ENCODE measurements around the gene DSCAML1.

Gene DSCAML1

DNA sequence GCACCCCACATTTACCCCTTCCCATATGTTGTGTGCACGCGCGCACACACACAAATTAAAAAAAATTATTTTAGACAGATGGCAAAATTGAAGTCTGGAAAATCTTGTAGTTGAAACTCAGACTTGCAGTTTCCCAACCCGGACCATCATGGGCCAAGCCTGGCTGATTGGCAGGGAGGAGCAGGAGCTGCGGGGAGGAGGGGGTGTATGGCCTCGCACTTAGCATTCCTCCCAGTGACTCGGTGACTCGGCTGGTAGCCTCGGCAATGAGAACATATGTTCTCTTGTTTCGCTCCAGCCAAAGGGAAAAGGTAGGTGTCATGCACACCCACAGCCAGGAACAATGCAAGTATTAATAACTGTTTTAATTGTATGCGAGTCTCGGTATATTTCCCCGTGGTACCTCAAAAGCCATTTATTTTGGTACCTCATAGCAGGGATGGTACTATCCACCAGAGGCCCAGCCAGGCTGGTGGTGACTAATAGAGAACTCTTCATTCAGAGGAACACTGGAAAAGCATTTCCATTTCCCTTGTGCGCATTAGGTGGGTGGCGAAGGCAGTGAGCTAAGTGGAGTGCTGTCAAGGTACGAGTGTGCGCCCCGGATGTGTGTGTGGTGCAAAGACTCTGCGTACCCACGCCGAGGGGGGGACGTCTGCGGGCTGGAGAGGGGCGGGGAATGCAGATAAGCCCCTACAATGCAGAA, 92.5 kb downstream of the DSCAML1 start:
- Mint-ChIP-seq H3K27me3 (peaks cover 32% of the 10 kb centered on the region), H3K36me3 (no peaks in the 10 kb centered on the region)

DNA sequence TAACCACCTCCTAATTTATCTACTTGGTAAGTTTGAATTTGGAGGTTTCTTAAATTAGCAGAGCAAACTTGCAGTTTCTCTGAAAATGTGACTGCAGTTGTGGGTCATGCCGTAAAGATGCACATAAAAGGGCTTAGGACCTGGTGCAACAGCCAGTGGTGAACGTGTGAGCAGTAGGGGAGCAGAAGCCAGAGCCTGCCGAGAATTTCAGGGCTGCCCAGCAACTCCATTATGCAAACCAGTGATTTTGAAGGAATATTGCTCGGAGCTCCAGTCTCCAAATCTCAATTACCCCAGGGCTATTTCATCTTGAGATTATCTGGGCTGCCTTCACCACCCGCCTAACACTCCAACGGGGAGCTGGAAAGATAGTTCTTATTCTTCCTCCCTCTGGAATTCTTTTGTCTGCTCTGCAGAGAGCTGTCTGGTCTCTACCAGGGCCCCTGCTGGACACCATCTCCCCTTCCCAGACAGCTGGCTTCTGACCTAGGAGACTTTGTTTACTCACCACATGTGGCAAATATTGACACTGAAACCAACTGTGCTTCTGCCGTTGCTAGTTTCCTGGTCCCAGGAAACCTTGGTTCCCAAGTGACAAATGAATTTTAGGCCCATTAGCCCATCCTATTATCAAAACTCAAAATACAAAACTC, 93.9 kb downstream of the DSCAML1 start:
- no peaks in the 10 kb centered on the region for H3K9me3 Mint-ChIP-seq
- no peaks in the 10 kb centered on the region for H3K36me3 Mint-ChIP-seq
- no peak overlapping the region for H3K27ac Mint-ChIP-seq
- H3K4me3 Mint-ChIP-seq = no peak overlapping the region
- H3K27me3 Mint-ChIP-seq = peaks cover 40% of the 10 kb centered on the region
- ATAC-seq = no peak
- H3K4me1 Mint-ChIP-seq = no peaks in the 10 kb centered on the region

More for the DNA sequence above, 92.5 kb downstream of the DSCAML1 start:
- Mint-ChIP-seq H3K9me3 (no peaks in the 10 kb centered on the region), H3K4me1 (no peaks in the 10 kb centered on the region), H3K4me3 (no peak overlapping the region), H3K27ac (no peak overlapping the region)
- no peak for ATAC-seq

DNA sequence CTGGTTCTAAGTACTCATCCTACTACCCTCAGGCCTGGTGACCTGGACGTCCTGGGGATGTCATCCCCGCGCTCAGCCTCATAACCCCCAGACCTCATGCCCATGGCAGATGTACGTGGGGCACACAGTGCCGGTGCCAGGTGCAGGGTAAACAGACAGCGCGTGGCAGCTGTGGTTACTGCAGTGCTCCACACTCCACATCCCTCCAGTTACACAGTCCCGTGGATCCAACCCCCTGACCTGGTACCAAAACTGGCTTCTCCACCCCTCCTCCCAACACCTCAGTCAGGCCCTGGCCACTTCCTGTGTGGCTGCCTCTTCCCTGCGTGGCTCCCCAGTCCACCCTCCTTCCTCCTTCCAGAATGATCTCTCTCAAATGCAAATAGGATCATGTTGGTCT, 95.2 kb downstream of the DSCAML1 start:
- Mint-ChIP-seq H3K27me3 (peaks cover 40% of the 10 kb centered on the region), H3K27ac (no peak overlapping the region), H3K9me3 (no peaks in the 10 kb centered on the region), H3K36me3 (no peaks in the 10 kb centered on the region), H3K4me1 (no peaks in the 10 kb centered on the region), H3K4me3 (no peak overlapping the region)
- no peak for ATAC-seq

DNA sequence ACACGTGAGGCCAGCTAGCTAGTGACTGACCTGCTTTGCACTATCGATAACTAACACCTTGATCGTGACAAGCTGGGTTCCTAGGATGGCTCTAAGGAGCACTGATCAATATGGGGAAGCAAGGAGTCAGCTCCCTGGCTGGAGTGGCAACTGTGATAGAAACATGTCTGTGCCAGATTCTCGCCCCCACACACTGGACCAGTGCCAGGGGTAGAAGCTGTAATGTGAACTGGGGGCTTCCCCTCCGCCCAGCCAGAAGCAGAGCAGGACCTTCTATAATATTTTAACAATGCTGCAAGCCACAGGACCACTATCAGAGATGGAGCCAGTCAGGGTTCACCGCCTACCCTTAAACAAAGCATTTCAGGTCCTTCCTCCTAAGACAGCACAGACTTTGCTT, 96.5 kb downstream of the DSCAML1 start:
- Mint-ChIP-seq H3K36me3 (no peaks in the 10 kb centered on the region), H3K27ac (no peak overlapping the region), H3K27me3 (peaks cover 40% of the 10 kb centered on the region), H3K9me3 (no peaks in the 10 kb centered on the region), H3K4me3 (no peak overlapping the region), H3K4me1 (no peaks in the 10 kb centered on the region)
- no peak for ATAC-seq

DNA sequence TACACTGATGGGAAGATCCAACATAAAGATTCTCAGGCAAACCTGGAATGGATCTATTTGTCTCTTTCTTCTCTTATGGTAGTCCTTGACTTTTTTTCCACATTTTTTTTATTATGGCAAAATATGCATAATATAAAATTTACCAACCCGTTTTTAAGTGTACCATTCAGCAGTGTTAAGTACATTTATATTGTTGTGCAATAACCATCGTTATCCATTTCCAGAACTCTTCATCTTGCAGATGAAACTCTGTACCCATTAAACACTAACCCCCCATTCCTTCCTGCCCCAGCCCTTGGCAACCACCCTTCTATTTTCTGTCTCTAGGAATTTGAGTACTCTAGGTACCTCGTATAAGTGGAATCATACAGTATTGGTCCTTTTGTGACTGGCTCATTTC, 99.7 kb downstream of the DSCAML1 start:
- peaks cover 18% of the 10 kb centered on the region for H3K27me3 Mint-ChIP-seq
- no peaks in the 10 kb centered on the region for H3K4me1 Mint-ChIP-seq
- no peaks in the 10 kb centered on the region for H3K36me3 Mint-ChIP-seq
- ATAC-seq = no peak
- no peaks in the 10 kb centered on the region for H3K9me3 Mint-ChIP-seq
- no peak overlapping the region for H3K27ac Mint-ChIP-seq
- H3K4me3 Mint-ChIP-seq = no peak overlapping the region

DNA sequence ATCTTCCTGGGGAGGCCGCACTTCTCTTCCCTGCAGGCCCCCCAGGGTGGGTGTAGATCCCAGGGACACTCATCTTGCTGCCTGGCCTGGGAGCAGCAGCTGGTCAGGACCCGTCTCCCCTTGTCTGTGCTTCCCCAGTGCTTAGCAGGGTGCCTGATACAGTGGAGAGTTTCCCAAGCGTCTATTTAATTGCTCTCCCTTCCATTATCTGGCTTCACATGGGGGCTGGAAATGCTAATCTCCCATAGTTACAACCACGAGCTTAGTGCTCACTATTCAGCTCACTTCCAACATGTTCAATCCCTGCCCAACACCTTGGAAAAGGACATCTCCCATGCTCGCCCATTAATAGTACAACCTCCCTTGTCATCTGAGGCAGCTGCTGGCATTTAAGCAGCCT, 100.5 kb downstream of the DSCAML1 start:
- Mint-ChIP-seq H3K36me3 (no peaks in the 10 kb centered on the region), H3K27me3 (peaks cover 10% of the 10 kb centered on the region), H3K27ac (no peak overlapping the region), H3K4me1 (no peaks in the 10 kb centered on the region), H3K4me3 (no peak overlapping the region), H3K9me3 (no peaks in the 10 kb centered on the region)
- ATAC-seq = no peak

DNA sequence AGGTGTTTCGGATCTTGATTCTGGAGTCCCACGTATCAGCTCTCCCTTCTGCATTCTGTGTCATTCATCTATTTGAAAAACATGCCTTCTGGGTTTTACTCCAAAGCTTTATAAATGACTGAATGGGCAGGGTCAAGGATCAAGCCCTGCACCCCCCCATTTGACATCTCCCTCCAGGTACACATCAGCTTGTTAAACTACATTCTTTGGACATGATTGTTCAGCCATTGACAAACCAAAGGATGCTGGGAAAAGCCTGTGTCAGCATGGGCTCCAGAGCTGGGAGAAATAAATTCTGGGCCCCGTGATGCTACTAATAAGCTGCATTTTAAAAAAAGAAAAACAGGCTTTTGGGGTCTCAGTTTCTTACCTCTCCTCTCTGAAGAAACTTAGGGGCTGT, 103.7 kb downstream of the DSCAML1 start:
- Mint-ChIP-seq H3K27ac (no peak overlapping the region), H3K4me1 (no peaks in the 10 kb centered on the region), H3K4me3 (no peak overlapping the region), H3K36me3 (no peaks in the 10 kb centered on the region), H3K9me3 (no peaks in the 10 kb centered on the region), H3K27me3 (peaks cover 8% of the 10 kb centered on the region)
- no peak for ATAC-seq

DNA sequence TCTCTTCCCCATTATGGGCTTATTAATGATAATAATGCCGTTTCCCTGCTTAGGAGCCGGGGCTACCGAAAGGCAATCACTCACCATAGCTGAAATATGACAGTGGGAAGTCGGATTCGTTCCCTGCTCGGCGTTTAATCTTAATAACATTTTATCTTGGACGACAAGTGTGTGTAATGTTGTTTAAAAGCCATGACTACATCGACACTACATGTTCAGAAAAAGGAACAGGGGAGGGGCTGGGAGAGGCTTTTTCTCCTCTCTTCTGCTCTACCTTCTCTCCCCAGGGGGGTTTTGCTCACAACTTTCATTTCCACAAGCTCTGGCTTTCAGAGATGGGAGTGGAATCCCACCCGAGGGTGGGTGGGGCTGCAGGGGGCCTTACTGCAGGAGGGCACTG, 105.5 kb downstream of the DSCAML1 start:
- no peaks in the 10 kb centered on the region for H3K9me3 Mint-ChIP-seq
- no peaks in the 10 kb centered on the region for H3K4me1 Mint-ChIP-seq
- no peak for ATAC-seq
- H3K4me3 Mint-ChIP-seq = no peak overlapping the region
- H3K27ac Mint-ChIP-seq = no peak overlapping the region
- H3K36me3 Mint-ChIP-seq = no peaks in the 10 kb centered on the region
- H3K27me3 Mint-ChIP-seq = peaks cover 26% of the 10 kb centered on the region

DNA sequence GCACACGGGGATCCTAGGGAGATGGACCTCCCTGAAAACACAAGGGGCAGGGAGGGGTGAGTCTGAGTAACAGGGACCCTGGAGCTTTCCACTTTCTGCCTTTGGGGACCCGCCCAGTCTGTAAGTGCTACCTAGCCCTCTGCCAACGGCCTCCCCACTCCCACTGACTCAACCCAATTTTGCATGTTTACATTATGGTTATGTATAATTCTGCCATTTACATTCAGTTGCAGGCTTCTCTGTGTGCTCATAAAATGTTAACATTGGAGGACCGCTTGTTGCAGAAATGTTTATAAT, 105.8 kb downstream of the DSCAML1 start:
- Mint-ChIP-seq H3K4me1 (no peaks in the 10 kb centered on the region), H3K27ac (no peak overlapping the region), H3K9me3 (no peaks in the 10 kb centered on the region), H3K27me3 (peaks cover 27% of the 10 kb centered on the region), H3K4me3 (no peak overlapping the region), H3K36me3 (no peaks in the 10 kb centered on the region)
- peak; percentile 7 for ATAC-seq

DNA sequence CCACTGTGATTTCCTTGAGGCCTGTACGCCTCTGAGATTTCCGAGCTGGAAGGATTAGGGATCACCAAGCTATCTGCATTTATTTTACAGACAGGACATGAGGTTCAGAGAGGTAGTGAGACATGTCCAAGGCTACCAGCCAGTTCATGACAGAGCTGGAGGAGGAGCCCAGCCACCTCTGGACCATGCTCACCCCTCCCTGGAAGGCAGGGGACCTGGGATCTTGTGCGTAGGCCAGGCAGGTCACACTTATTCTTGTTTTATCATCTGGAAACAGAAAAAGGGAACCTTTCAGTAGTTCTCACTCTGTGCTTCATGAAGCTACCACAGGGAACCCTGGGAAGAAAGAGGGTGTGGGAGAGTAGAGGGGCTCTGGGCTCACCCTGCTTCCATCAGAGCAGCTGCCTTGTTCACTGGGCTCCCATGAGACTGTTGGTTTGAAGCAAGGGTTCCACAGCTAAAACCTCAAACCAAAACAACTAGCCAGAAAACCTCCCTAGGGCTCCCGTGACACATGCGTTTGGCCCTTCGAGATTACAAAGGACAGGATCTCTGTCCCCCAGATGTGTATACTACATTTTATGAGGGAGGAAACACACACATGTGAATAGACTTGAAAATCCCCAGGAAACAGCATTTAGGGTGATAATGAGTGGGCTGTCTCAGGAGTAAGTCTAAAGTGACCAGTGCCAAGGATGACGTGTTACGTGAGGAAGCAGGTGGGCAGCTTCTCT, 106.4 kb downstream of the DSCAML1 start:
- Mint-ChIP-seq H3K4me1 (no peaks in the 10 kb centered on the region), H3K36me3 (no peaks in the 10 kb centered on the region), H3K4me3 (no peak overlapping the region), H3K27ac (no peak overlapping the region), H3K27me3 (peaks cover 27% of the 10 kb centered on the region), H3K9me3 (no peaks in the 10 kb centered on the region)
- peak; percentile 80 for ATAC-seq

DNA sequence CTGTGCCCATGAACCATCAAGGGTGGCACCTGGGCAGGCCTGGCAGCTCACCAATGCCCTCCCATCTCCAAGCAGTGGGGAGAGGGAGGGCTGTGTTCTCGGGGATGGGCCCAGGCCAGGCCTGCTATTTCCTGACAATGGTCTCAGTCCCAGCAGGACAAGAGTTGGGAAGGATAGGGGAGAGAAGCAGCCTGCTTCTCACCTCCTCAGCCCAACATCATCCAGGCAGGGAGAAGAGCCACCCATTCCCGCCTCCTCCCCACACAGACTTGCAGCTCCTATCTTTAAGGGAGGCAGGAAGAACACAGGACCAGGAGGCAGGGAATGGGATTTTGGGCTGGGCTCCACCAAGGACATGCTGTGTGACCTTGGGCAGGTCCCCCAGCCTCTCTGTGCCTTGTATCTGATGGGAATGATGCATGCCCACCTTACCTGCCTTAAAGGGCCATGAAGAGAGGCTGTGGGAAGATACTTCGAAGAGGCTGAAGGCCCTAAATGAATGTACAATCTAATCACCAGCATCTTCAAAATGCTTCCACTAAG, 108.7 kb downstream of the DSCAML1 start:
- H3K27me3 Mint-ChIP-seq = peaks cover 27% of the 10 kb centered on the region
- no peaks in the 10 kb centered on the region for H3K9me3 Mint-ChIP-seq
- no peaks in the 10 kb centered on the region for H3K36me3 Mint-ChIP-seq
- no peak for ATAC-seq
- no peak overlapping the region for H3K4me3 Mint-ChIP-seq
- no peaks in the 10 kb centered on the region for H3K4me1 Mint-ChIP-seq
- no peak overlapping the region for H3K27ac Mint-ChIP-seq

DNA sequence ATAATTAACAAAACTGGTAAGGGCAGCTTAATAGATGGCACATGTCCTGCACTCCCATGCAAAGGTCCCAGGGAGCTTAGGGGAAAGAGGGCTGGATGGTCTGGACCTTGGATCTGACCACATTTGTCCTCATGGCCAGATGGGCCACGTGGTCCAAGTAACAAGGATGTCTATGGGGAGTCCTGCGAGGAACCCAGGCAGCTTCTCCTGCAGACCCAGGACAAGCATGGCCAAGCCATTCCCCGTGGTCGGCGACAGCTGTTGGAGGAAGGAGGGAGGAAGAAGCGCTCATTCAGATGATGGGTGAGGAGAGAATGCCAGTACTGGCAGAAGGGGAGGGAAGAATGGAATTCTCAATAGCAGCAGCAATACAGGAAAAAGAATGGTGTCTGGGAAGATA, 109.2 kb downstream of the DSCAML1 start:
- no peak overlapping the region for H3K4me3 Mint-ChIP-seq
- H3K4me1 Mint-ChIP-seq = no peaks in the 10 kb centered on the region
- no peaks in the 10 kb centered on the region for H3K9me3 Mint-ChIP-seq
- no peaks in the 10 kb centered on the region for H3K36me3 Mint-ChIP-seq
- ATAC-seq = no peak
- no peak overlapping the region for H3K27ac Mint-ChIP-seq
- H3K27me3 Mint-ChIP-seq = peaks cover 27% of the 10 kb centered on the region

DNA sequence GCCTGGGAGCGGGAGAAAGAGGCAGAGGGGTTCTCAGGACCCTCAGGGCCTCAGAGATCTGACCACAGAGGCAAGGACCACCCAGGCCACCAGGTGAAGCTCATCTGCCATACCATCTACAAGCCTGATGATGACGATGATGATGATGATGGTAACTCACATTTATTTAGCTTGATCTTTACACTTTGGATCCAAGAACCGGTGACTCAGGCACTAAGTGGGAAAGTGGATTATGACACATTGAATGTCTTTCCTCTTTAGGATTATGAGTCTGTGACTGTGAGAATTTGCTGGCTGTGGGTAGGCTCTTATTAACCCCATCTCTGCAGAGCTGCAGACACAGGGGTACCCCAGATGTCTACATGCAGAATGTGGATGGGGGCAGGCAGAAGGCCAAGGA, 110.3 kb downstream of the DSCAML1 start:
- no peak for ATAC-seq
- H3K9me3 Mint-ChIP-seq = no peaks in the 10 kb centered on the region
- H3K4me3 Mint-ChIP-seq = no peak overlapping the region
- H3K36me3 Mint-ChIP-seq = no peaks in the 10 kb centered on the region
- H3K27me3 Mint-ChIP-seq = peaks cover 33% of the 10 kb centered on the region
- no peaks in the 10 kb centered on the region for H3K4me1 Mint-ChIP-seq
- no peak overlapping the region for H3K27ac Mint-ChIP-seq

DNA sequence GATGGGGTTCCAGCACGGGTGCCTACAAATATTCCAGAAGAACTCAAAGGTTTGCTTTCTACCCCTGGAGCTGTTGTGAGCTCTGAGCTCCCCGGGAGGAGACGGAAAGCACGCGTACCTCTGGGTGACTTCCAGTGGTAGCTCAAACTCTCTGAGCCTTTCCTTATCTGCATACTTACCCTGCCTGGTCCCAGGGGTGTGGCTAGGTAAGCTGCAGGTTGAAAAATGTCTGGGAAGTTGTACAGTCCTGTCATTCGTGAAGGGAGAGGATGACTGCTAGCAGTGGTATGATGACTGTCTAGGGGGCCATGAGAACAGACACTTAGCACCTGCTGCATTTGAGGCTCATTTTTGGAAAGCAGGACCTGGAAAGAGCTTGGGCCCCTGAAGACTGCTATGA, 111.5 kb downstream of the DSCAML1 start:
- peaks cover 40% of the 10 kb centered on the region for H3K27me3 Mint-ChIP-seq
- no peak overlapping the region for H3K27ac Mint-ChIP-seq
- no peak overlapping the region for H3K4me3 Mint-ChIP-seq
- no peaks in the 10 kb centered on the region for H3K36me3 Mint-ChIP-seq
- H3K4me1 Mint-ChIP-seq = no peaks in the 10 kb centered on the region
- no peak for ATAC-seq
- no peaks in the 10 kb centered on the region for H3K9me3 Mint-ChIP-seq

DNA sequence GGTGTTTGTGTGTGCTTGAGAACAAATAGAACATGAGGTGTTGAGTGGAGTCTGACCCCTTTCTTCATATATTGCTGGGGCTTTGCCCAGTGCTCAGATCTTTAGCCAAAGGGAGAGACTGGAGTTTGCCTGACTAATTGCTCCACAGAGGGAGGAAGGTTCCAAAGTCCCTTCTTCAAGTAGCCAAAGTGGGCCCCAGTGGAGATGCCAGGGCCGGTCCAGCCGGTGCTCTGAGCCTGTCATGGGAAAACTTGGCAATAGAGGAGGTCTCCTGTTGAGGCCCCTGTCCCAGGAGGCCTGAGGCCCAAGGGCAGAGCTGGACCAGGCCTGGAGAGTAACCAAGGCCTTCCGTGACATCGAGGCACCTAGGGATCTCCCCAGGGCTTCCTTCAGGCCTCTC, 112.3 kb downstream of the DSCAML1 start:
- no peak overlapping the region for H3K27ac Mint-ChIP-seq
- H3K4me1 Mint-ChIP-seq = no peaks in the 10 kb centered on the region
- H3K4me3 Mint-ChIP-seq = no peak overlapping the region
- no peak for ATAC-seq
- H3K36me3 Mint-ChIP-seq = no peaks in the 10 kb centered on the region
- no peaks in the 10 kb centered on the region for H3K9me3 Mint-ChIP-seq
- H3K27me3 Mint-ChIP-seq = peaks cover 40% of the 10 kb centered on the region

DNA sequence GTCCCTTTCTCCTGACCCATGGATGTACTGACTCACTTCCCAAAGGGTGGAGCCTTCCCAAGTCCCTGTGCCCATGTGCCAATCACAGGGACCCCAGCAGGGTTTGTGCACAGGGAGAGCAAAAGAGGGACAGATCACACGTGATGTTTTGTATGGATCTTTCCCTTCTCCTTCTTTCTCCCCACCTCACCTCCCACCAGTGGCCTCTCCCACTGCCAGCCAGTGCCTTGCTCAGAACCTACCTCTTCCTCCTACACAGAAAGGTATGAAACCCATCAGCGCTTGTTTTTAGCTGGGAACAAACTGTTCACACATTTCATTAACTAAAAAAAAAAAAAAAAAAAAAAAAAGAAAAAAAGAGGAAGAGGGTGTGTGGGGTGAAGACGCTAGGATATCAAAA, 112.9 kb downstream of the DSCAML1 start:
- Mint-ChIP-seq H3K4me3 (no peak overlapping the region), H3K36me3 (no peaks in the 10 kb centered on the region), H3K27me3 (peaks cover 40% of the 10 kb centered on the region), H3K4me1 (no peaks in the 10 kb centered on the region), H3K27ac (no peak overlapping the region), H3K9me3 (no peaks in the 10 kb centered on the region)
- no peak for ATAC-seq
